ENCODE measurements around the gene TARP.

GRCh38 chr7:38291650-38292049, 18.2 kb upstream of the TARP start:
- TF ChIP-seq ESRRG (CRISPR knock-in tag; IDR thresholded peaks at IDR 0.05) = no peak
- no peak for TF ChIP-seq ZFP30 (CRISPR knock-in tag; IDR thresholded peaks at IDR 0.05)
- TF ChIP-seq PATZ1 (CRISPR knock-in tag; IDR thresholded peaks at IDR 0.05; ENCODE audit: borderline replicate concordance) = no peak

All from SK-N-SH treated with all-trans-retinoic acid at 6 μM for 48 hours (cell line).